Measurements from ENCODE around the gene DMTF1. TPM values are rescaled to one million over a fixed set of nuclear protein-coding genes. Genes with fewer than 3 reads are reported as not detected.

Gene DMTF1
- total and polyA plus RNA-seq, 9 of the 15 experiments (the other 6 are each of a cell fraction or from before 2014, with no cell fraction given): 25.7 to 208 (median 74.7) TPM

- TF ChIP-seq SMC3 (conservative IDR thresholded peaks at IDR 0.05; ENCODE audit: insufficient read depth, low read depth, low read length): no peak
- TF ChIP-seq CLOCK (CRISPR knock-in tag; IDR thresholded peaks at IDR 0.05; ENCODE audit: borderline replicate concordance): no peak
- TF ChIP-seq KLF16 (IDR thresholded peaks at IDR 0.05): no peak
- peak; percentile 79 to 81 for TF ChIP-seq NRF1 (conservative IDR thresholded peaks at IDR 0.05 in 1 of 2, IDR thresholded peaks at IDR 0.05 in 1 of 2)
- no peak for TF ChIP-seq C11orf30 (IDR thresholded peaks at IDR 0.05; ENCODE audit: low read depth)
- TF ChIP-seq TBP (optimal IDR thresholded peaks at IDR 0.05; ENCODE audit: low read depth, low read length): peak; percentile 14
- TF ChIP-seq PML (IDR thresholded peaks at IDR 0.05; ENCODE audit: low read length): no peak
- no peak for TF ChIP-seq ZBTB43 (CRISPR knock-in tag; IDR thresholded peaks at IDR 0.05)
- TF ChIP-seq, protein P1, sequence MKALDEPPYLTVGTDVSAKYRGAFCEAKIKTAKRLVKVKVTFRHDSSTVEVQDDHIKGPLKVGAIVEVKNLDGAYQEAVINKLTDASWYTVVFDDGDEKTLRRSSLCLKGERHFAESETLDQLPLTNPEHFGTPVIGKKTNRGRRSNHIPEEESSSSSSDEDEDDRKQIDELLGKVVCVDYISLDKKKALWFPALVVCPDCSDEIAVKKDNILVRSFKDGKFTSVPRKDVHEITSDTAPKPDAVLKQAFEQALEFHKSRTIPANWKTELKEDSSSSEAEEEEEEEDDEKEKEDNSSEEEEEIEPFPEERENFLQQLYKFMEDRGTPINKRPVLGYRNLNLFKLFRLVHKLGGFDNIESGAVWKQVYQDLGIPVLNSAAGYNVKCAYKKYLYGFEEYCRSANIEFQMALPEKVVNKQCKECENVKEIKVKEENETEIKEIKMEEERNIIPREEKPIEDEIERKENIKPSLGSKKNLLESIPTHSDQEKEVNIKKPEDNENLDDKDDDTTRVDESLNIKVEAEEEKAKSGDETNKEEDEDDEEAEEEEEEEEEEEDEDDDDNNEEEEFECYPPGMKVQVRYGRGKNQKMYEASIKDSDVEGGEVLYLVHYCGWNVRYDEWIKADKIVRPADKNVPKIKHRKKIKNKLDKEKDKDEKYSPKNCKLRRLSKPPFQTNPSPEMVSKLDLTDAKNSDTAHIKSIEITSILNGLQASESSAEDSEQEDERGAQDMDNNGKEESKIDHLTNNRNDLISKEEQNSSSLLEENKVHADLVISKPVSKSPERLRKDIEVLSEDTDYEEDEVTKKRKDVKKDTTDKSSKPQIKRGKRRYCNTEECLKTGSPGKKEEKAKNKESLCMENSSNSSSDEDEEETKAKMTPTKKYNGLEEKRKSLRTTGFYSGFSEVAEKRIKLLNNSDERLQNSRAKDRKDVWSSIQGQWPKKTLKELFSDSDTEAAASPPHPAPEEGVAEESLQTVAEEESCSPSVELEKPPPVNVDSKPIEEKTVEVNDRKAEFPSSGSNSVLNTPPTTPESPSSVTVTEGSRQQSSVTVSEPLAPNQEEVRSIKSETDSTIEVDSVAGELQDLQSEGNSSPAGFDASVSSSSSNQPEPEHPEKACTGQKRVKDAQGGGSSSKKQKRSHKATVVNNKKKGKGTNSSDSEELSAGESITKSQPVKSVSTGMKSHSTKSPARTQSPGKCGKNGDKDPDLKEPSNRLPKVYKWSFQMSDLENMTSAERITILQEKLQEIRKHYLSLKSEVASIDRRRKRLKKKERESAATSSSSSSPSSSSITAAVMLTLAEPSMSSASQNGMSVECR (CRISPR knock-in tag; IDR thresholded peaks at IDR 0.05): no peak
- peak; percentile 64; the same call in 1 of the 2 replicates for TF ChIP-seq CBX1 (IDR thresholded peaks at IDR 0.05; ENCODE audit: low read depth)
- TF ChIP-seq HMGN3 (IDR thresholded peaks at IDR 0.05; ENCODE audit: borderline replicate concordance, extremely low read depth, insufficient read length, low read depth, low read length): peak; percentile 90
- no peak for TF ChIP-seq ZNF347 (CRISPR knock-in tag; IDR thresholded peaks at IDR 0.05; ENCODE audit: low read depth)
- no peak for TF ChIP-seq BRD4 (IDR thresholded peaks at IDR 0.05)
- TF ChIP-seq CSDE1 (IDR thresholded peaks at IDR 0.05): no peak
These were observed 67.3 kb downstream of the DMTF1 start, which contains the start of gene TMEM243 (continued) for GRCh38 chr7:87219545-87220025.

All from K562 (cell line).